K562 (cell line): ENCODE results near the gene HDGFL2. TPM values are rescaled to one million over a fixed set of nuclear protein-coding genes. Genes with fewer than 3 reads are reported as not detected.
A peak's percentile ranks its signal among the peaks of the same experiment; 100 is the strongest.

Experiments
- ATAC-seq: fragments of 200-7000 bp; cut with Tn5 transposase; 3 replicates; pipeline ENCODE4 v1.9.1; 2020; ENCODE audit warnings: moderate library complexity
- BruUV-seq: library from RNA; stranded (reverse); fragments of 400-500 nt; replicated peaks from 2 replicates; lab custom pipeline; 2021; lab: Mats Ljungman, UMichigan
- CTCF ChIA-PET: fragments of 300-600 bp; formaldehyde crosslinking; extraction: SDS; loops from one replicate; lab custom pipeline; 2021; ENCODE audit warnings: low intra/inter-chr PET ratio; lab: Yijun Ruan, JAX
- POLR2A ChIA-PET: fragments of 300-600, 350-650 bp; sonication (Branson Sonifier 250); formaldehyde crosslinking; extraction: SDS; loops from one replicate; lab custom pipeline; 2021; ENCODE audit warnings: antibody characterized with exemption, inconsistent platforms; lab: Yijun Ruan, JAX
- DNase-seq, 4 experiments: peaks; one replicate each; pipeline versions ENCODE4 v3.0.0 to v3.0.0-alpha.2; 2011 to 2018; ENCODE audit warnings: low spot score in 3 of 4, mixed read lengths in 3 of 4; ENCODE audit errors: extremely low read depth in 1 of 4
- FAIRE-seq: peaks from 2 replicates; lab custom pipeline; 2011; peaks lifted over from hg19 to GRCh38; lab: Jason Lieb, UNC
- H2AFZ ChIP-seq: 2 replicates; pipeline ENCODE4 v1.6.0; 2011; ENCODE audit warnings: low read depth, low read length, control low read depth, inconsistent platforms
- H3K27ac ChIP-seq: fragments of 200-600 bp; 3 replicates; pipeline ENCODE4 v1.8.0; 2011; ENCODE audit warnings: low read depth, mild to moderate bottlenecking, control low read depth, inconsistent platforms, low read length, moderate library complexity, mixed read lengths; ENCODE audit errors: extremely low read depth
- H3K27me3 ChIP-seq, 2 experiments: fragments of 300-600 bp in 1 of 2; 2 replicates in 1 of 2; 3 replicates in 1 of 2; pipeline versions ENCODE4 v1.6.0 to v1.8.0; 2011; ENCODE audit warnings: inconsistent platforms in 2 of 2, low read length in 2 of 2, mild to moderate bottlenecking in 1 of 2, mixed read lengths in 1 of 2, moderate library complexity in 1 of 2; ENCODE audit not compliant: control insufficient read depth in 2 of 2, insufficient read depth in 2 of 2
- H3K36me3 ChIP-seq: fragments of 300-600 bp; 3 replicates; pipeline ENCODE4 v1.8.0; 2011; ENCODE audit warnings: mild to moderate bottlenecking, low read length, inconsistent platforms; ENCODE audit not compliant: control insufficient read depth, insufficient read depth
- H3K4me1 ChIP-seq, 2 experiments: fragments of 200-600 bp in 1 of 2; replicated peaks in 1 of 2; 2 replicates in 1 of 2; 3 replicates in 1 of 2; pipeline versions ENCODE4 v1.5.1 to v1.8.0; 2011; ENCODE audit warnings: inconsistent platforms in 2 of 2, low read length in 2 of 2, mild to moderate bottlenecking in 1 of 2, mixed read lengths in 1 of 2, moderate library complexity in 1 of 2; ENCODE audit not compliant: control insufficient read depth in 2 of 2, insufficient read depth in 2 of 2
- H3K4me2 ChIP-seq: 2 replicates; pipeline ENCODE4 v1.6.1; 2011; ENCODE audit warnings: low read length, control low read depth, inconsistent platforms, mixed read lengths; ENCODE audit not compliant: insufficient read depth
- H3K4me3 ChIP-seq: fragments of 200-600 bp; sonication (generic), shearing (Covaris generic); 2 replicates; pipeline ENCODE4 v1.5.1; 2016; ENCODE audit warnings: control low read depth, inconsistent platforms
- H3K79me2 ChIP-seq: fragments of 200-600 bp; 3 replicates; pipeline ENCODE4 v1.8.0; 2011; ENCODE audit warnings: low read length, inconsistent platforms; ENCODE audit not compliant: control insufficient read depth, insufficient read depth
- H3K9ac ChIP-seq, 2 experiments: 2 replicates each; pipeline versions ENCODE4 v1.6.0 to v1.6.1; 2011; ENCODE audit warnings: low read depth in 2 of 2, low read length in 2 of 2, control low read depth in 1 of 2, inconsistent platforms in 1 of 2, mild to moderate bottlenecking in 1 of 2, mixed read lengths in 1 of 2; ENCODE audit not compliant: insufficient read depth in 1 of 2
- H3K9me1 ChIP-seq: one replicate; pipeline ENCODE4 v1.6.0; 2011; ENCODE audit warnings: inconsistent platforms, mild to moderate bottlenecking, low read length, moderate library complexity; ENCODE audit not compliant: control insufficient read depth, insufficient read depth
- H3K9me3 ChIP-seq: replicated peaks from 2 replicates; pipeline ENCODE4 v1.5.1; 2011; ENCODE audit warnings: low read depth, low read length, inconsistent platforms; ENCODE audit not compliant: control insufficient read depth, insufficient read depth
- H4K20me1 ChIP-seq: replicated peaks from 2 replicates; pipeline ENCODE4 v1.6.1; 2011; ENCODE audit warnings: low read length, inconsistent platforms, mixed read lengths; ENCODE audit not compliant: control insufficient read depth, insufficient read depth
- CC2D1A ChIP-seq: fragments of 450-650 bp; IDR thresholded peaks from 2 replicates; pipeline ENCODE4 v1.6.1; 2017; ENCODE audit warnings: mild to moderate bottlenecking
- CREB3 ChIP-seq: fragments of 450-650 bp; conservative IDR thresholded peaks from 2 replicates; pipeline ENCODE4 v1.6.1; 2016; ENCODE audit warnings: missing genetic modification characterization, low read depth, mild to moderate bottlenecking, missing compliant biosample characterization, moderate library complexity
- ELF1 ChIP-seq: fragments of 200-800 bp; sonication (Bioruptor generic); IDR thresholded peaks from 2 replicates; pipeline ENCODE4 v1.6.1; 2016; ENCODE audit warnings: missing genetic modification characterization, missing compliant biosample characterization
- HEY1 ChIP-seq: fragments of 250-450 bp; sonication (Bioruptor Pico); IDR thresholded peaks from 2 replicates; pipeline ENCODE4 v1.5.0; 2020; ENCODE audit warnings: mild to moderate bottlenecking, moderate library complexity, borderline replicate concordance
- KLF13 ChIP-seq: fragments of 450-650 bp; IDR thresholded peaks from 2 replicates; pipeline ENCODE4 v1.6.1; 2016; ENCODE audit warnings: missing genetic modification characterization, low read depth, mild to moderate bottlenecking, missing compliant biosample characterization, moderate library complexity, borderline replicate concordance
- PCBP1 ChIP-seq: fragments of 200-400 bp; formaldehyde crosslinking; IDR thresholded peaks from 2 replicates; pipeline ENCODE4 v1.6.1; 2018; ENCODE audit warnings: mild to moderate bottlenecking, low read depth, low read length; ENCODE audit not compliant: poor library complexity, severe bottlenecking
- TEAD2 ChIP-seq: fragments of 450-650 bp; IDR thresholded peaks from 2 replicates; pipeline ENCODE4 v1.6.1; 2016; ENCODE audit warnings: missing genetic modification characterization, control low read depth, missing compliant biosample characterization
- ZFP1 ChIP-seq: fragments of 450-650 bp; formaldehyde crosslinking; IDR thresholded peaks from 2 replicates; pipeline ENCODE4 v1.4.0; 2020; ENCODE audit warnings: mild to moderate bottlenecking, mixed read lengths
- ZNF134 ChIP-seq: fragments of 250-450 bp; sonication (Bioruptor Pico); conservative IDR thresholded peaks from 2 replicates; pipeline ENCODE4 v1.4.0; 2020
- ZNF507 ChIP-seq: conservative IDR thresholded peaks from 2 replicates; pipeline ENCODE4 v1.6.1; 2017; ENCODE audit warnings: missing genetic modification characterization, missing compliant biosample characterization
- WGBS: fragments of 100-300 bp; shearing (Covaris generic); methylation state at CpG from one replicate; pipeline ENCODE4 v1.1.6; 2016; ENCODE audit warnings: low coverage, mixed read lengths; ENCODE audit not compliant: insufficient coverage; ENCODE audit errors: missing lambda C conversion rate; 5-methylcytosine and 5-hydroxymethylcytosine counted together
- in situ Hi-C: fragments of 300-500 bp; cut with MboI; formaldehyde crosslinking; loops from 4 replicates; pipeline ENCODE4 v1.15.0; 2018; ENCODE audit warnings: inconsistent platforms, mixed read lengths
- intact Hi-C: fragments of 100-400 bp; cut with micrococcal nuclease; formaldehyde crosslinking; loops from 2 replicates; pipeline ENCODE4 v1.14.2; 2022
- polyA plus RNA-seq, 8 experiments: library from polyadenylated mRNA; depleted of rRNA in 4 of 8; stranded (reverse) in 5 of 8; unstranded in 3 of 8; fragments of >200 nt; fragmentation: Nextera tagmentation in 2 of 8; fragmentation: Illumina TruSeq in 1 of 8; extraction: Ambion mirVana in 2 of 8; extraction: Trizol in 1 of 8; gene quantifications; 2 replicates each; pipeline versions ENCODE4 v1.2.1 to v1.2.3, GENCODE V29; 2011 to 2014; ENCODE audit warnings: inconsistent platforms in 1 of 8, missing spikeins in 1 of 8
- total RNA-seq, 7 experiments: library from RNA; depleted of rRNA in 6 of 7; stranded (reverse); fragments of >200 nt in 6 of 7; fragmentation: Illumina TruSeq in 2 of 7; extraction: Trizol in 2 of 7; gene quantifications; 2 replicates each; pipeline versions ENCODE4 v1.2.1 to v1.2.3, GENCODE V29; 2011 to 2021; ENCODE audit warnings: low replicate concordance in 1 of 7
- TF ChIP-seq, protein P1 (sequence below): fragments of 450-650 bp; IDR thresholded peaks from 2 replicates; pipeline ENCODE4 v1.6.1; 2016; ENCODE audit warnings: low read depth

The HDGFL2 gene
- total and polyA plus RNA-seq, 9 of the 15 experiments (the other 6 are each of a cell fraction or from before 2014, with no cell fraction given), result 0.13 to 61.7 (median 16.0) TPM

- peaks cover 9% of the 10 kb centered on the region; the same call in 1 of the 3 replicates for H3K36me3 ChIP-seq
- H3K27me3 ChIP-seq, result no peaks in the 10 kb centered on the region; a peak in 1 of 5 replicates
- no peak overlapping the region for H3K27ac ChIP-seq
- POLR2A ChIA-PET, result interaction anchor here (0.7 kb wide), 1 partner anchor 84 kb away, joined by 3 read pairs; no protein-coding TSS in a partner anchor
- FAIRE-seq (no peak), DNase-seq (no peak), ATAC-seq (no peak)
- H3K4me2 ChIP-seq, result peak overlapping the region; percentile 92
- H2AFZ ChIP-seq, result no peak overlapping the region
- CTCF ChIA-PET, result no interaction called here
- no peaks in the 10 kb centered on the region for H4K20me1 ChIP-seq
- H3K4me3 ChIP-seq, result no peak overlapping the region
- no peaks in the 10 kb centered on the region for H3K9me1 ChIP-seq
- in situ Hi-C loops (no loop called here), intact Hi-C loops (no loop called here)
- H3K79me2 ChIP-seq, result peaks cover 33% of the 10 kb centered on the region; the same call in 2 of the 3 replicates
- no peaks in the 10 kb centered on the region for H3K9me3 ChIP-seq
- peaks cover 14 to 55% of the 10 kb centered on the region in 2 experiments; a peak in 4 of 5 replicates for H3K4me1 ChIP-seq
- 92% methylated on average over 13 of the region's 13 CpGs for WGBS
- BruUV-seq, result no TSS peak
- peak overlapping the region in 1 of 2 experiments; percentile 83; a peak in 1 of 4 replicates for H3K9ac ChIP-seq
- TF ChIP-seq ELF1 (tag) (no peak), ZNF134 (CRISPR knock-in tag) (no peak), PCBP1 (no peak), ZFP1 (CRISPR knock-in tag) (no peak), CREB3 (tag) (no peak), HEY1 (CRISPR knock-in tag) (no peak), CC2D1A (no peak), KLF13 (no peak), ZNF507 (no peak), TEAD2 (tag) (no peak)
- TF ChIP-seq, protein P1, sequence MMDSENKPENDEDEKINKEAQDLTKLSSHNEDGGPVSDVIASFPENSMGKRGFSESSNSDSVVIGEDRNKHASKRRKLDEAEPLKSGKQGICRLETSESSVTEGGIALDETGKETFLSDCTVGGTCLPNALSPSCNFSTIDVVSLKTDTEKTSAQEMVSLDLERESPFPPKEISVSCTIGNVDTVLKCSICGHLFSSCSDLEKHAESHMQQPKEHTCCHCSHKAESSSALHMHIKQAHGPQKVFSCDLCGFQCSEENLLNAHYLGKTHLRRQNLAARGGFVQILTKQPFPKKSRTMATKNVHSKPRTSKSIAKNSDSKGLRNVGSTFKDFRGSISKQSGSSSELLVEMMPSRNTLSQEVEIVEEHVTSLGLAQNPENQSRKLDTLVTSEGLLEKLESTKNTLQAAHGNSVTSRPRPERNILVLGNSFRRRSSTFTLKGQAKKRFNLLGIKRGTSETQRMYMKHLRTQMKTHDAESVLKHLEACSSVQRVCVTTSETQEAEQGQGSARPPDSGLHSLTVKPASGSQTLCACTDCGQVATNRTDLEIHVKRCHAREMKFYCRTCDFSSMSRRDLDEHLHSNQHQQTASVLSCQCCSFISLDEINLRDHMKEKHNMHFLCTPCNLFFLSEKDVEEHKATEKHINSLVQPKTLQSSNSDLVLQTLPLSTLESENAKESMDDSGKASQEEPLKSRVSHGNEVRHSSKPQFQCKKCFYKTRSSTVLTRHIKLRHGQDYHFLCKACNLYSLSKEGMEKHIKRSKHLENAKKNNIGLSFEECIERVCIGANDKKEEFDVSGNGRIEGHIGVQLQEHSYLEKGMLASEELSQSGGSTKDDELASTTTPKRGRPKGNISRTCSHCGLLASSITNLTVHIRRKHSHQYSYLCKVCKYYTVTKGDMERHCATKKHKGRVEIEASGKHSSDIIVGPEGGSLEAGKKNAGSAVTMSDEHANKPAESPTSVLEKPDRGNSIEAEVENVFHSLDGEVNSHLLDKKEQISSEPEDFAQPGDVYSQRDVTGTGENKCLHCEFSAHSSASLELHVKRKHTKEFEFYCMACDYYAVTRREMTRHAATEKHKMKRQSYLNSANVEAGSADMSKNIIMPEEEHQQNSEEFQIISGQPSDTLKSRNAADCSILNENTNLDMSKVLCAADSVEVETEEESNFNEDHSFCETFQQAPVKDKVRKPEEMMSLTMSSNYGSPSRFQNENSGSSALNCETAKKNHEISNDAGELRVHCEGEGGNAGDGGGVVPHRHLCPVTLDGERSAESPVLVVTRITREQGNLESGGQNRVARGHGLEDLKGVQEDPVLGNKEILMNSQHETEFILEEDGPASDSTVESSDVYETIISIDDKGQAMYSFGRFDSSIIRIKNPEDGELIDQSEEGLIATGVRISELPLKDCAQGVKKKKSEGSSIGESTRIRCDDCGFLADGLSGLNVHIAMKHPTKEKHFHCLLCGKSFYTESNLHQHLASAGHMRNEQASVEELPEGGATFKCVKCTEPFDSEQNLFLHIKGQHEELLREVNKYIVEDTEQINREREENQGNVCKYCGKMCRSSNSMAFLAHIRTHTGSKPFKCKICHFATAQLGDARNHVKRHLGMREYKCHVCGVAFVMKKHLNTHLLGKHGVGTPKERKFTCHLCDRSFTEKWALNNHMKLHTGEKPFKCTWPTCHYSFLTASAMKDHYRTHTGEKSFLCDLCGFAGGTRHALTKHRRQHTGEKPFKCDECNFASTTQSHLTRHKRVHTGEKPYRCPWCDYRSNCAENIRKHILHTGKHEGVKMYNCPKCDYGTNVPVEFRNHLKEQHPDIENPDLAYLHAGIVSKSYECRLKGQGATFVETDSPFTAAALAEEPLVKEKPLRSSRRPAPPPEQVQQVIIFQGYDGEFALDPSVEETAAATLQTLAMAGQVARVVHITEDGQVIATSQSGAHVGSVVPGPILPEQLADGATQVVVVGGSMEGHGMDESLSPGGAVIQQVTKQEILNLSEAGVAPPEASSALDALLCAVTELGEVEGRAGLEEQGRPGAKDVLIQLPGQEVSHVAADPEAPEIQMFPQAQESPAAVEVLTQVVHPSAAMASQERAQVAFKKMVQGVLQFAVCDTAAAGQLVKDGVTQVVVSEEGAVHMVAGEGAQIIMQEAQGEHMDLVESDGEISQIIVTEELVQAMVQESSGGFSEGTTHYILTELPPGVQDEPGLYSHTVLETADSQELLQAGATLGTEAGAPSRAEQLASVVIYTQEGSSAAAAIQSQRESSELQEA, result no peak
Measured at GRCh38 chr19:4538601-4538954, 66.5 kb downstream of the HDGFL2 start.
